GM23338 (cell line): ENCODE results near the gene PAQR5. TPM values are rescaled to one million over a fixed set of nuclear protein-coding genes. Genes with fewer than 3 reads are reported as not detected.

Experiments used
- ATAC-seq: fragments of 200-7000 bp; cut with Tn5 transposase; 3 replicates; pipeline ENCODE4 v1.9.1; 2020
- DNase-seq: peaks from one replicate; pipeline ENCODE4 v3.0.0-alpha.2; 2015; ENCODE audit warnings: low spot score
- H2AFZ ChIP-seq: fragments of 200-600 bp; sonication (generic); 2 replicates; pipeline ENCODE4 v1.8.0; 2016; ENCODE audit warnings: antibody characterized with exemption, mild to moderate bottlenecking, moderate library complexity
- H3F3A ChIP-seq: fragments of 200-600 bp; sonication (generic); replicated peaks from 2 replicates; pipeline ENCODE4 v1.8.0; 2017; ENCODE audit warnings: antibody characterized with exemption, mixed run types, low read depth
- H3K27ac ChIP-seq: fragments of 200-600 bp; sonication (generic); 2 replicates; pipeline ENCODE4 v1.6.1; 2016; ENCODE audit warnings: low read depth
- H3K27me3 ChIP-seq: fragments of 200-600 bp; sonication (generic); 2 replicates; pipeline ENCODE4 v1.8.0; 2016; ENCODE audit warnings: mild to moderate bottlenecking, mixed run types, moderate library complexity; ENCODE audit not compliant: insufficient read depth
- H3K36me3 ChIP-seq: fragments of 200-600 bp; sonication (generic); 2 replicates; pipeline ENCODE4 v1.8.0; 2016; ENCODE audit warnings: mild to moderate bottlenecking; ENCODE audit not compliant: insufficient read depth
- H3K4me1 ChIP-seq: fragments of 200-600 bp; sonication (generic); 2 replicates; pipeline ENCODE4 v1.8.0; 2016; ENCODE audit warnings: mild to moderate bottlenecking, moderate library complexity; ENCODE audit not compliant: insufficient read depth
- H3K4me2 ChIP-seq: fragments of 200-600 bp; sonication (generic); 2 replicates; pipeline ENCODE4 v1.7.1; 2017; ENCODE audit warnings: mixed run types
- H3K4me3 ChIP-seq: fragments of 200-600 bp; sonication (generic); 2 replicates; pipeline ENCODE4 v1.6.1; 2016; ENCODE audit warnings: mixed run types
- H3K79me2 ChIP-seq: fragments of 200-600 bp; sonication (generic); replicated peaks from 2 replicates; pipeline ENCODE4 v1.8.0; 2017; ENCODE audit warnings: mild to moderate bottlenecking; ENCODE audit not compliant: insufficient read depth
- H3K9me2 ChIP-seq: fragments of 200-600 bp; sonication (generic); 2 replicates; pipeline ENCODE4 v1.8.0; 2017; ENCODE audit not compliant: insufficient read depth
- H4K20me1 ChIP-seq: fragments of 200-600 bp; sonication (generic); replicated peaks from 2 replicates; pipeline ENCODE4 v1.8.0; 2017; ENCODE audit warnings: mild to moderate bottlenecking; ENCODE audit not compliant: insufficient read depth
- H3K27ac Mint-ChIP-seq: 2 replicates; pipeline ENCODE4 v1.8.0; 2020; ENCODE audit warnings: inconsistent platforms, mild to moderate bottlenecking, moderate library complexity, mixed read lengths
- H3K27me3 Mint-ChIP-seq: 3 replicates; pipeline ENCODE4 v1.8.0; 2022; ENCODE audit warnings: low read depth, mild to moderate bottlenecking, moderate library complexity, mixed read lengths, inconsistent platforms; ENCODE audit not compliant: insufficient read depth, poor library complexity
- H3K36me3 Mint-ChIP-seq: 3 replicates; pipeline ENCODE4 v1.8.0; 2021; ENCODE audit warnings: low read depth, mild to moderate bottlenecking, inconsistent platforms, moderate library complexity, mixed read lengths
- H3K4me1 Mint-ChIP-seq: 3 replicates; pipeline ENCODE4 v1.8.0; 2020; ENCODE audit warnings: mild to moderate bottlenecking, inconsistent platforms, mixed read lengths
- H3K4me3 Mint-ChIP-seq: 3 replicates; pipeline ENCODE4 v1.8.0; 2021; ENCODE audit warnings: moderate library complexity, mild to moderate bottlenecking, inconsistent platforms, mixed read lengths
- H3K9me3 Mint-ChIP-seq: 3 replicates; pipeline ENCODE4 v1.8.0; 2020; ENCODE audit warnings: moderate library complexity, mild to moderate bottlenecking, inconsistent platforms, mixed read lengths
- CREB1 ChIP-seq: fragments of 250-450 bp; sonication (Bioruptor Pico); IDR thresholded peaks from 2 replicates; pipeline ENCODE4 v1.5.0; 2020; ENCODE audit warnings: low read depth, mild to moderate bottlenecking, moderate library complexity
- EZH2 ChIP-seq: fragments of 200-600 bp; sonication (generic); IDR thresholded peaks from one replicate; pipeline ENCODE4 v1.8.0; 2017; ENCODE audit warnings: antibody characterized with exemption, mild to moderate bottlenecking, low read depth; ENCODE audit not compliant: unreplicated experiment
- EZH2phosphoT487 ChIP-seq: fragments of 200-600 bp; sonication (generic); IDR thresholded peaks from one replicate; pipeline ENCODE4 v1.8.1; 2018; ENCODE audit warnings: antibody characterized with exemption; ENCODE audit not compliant: unreplicated experiment
- JUNB ChIP-seq: IDR thresholded peaks from one replicate; pipeline ENCODE4 v1.6.1; 2016; ENCODE audit warnings: antibody characterized with exemption; ENCODE audit not compliant: unreplicated experiment
- NANOG ChIP-seq: IDR thresholded peaks from 2 replicates; pipeline ENCODE4 v1.6.1; 2016; ENCODE audit warnings: antibody characterized with exemption, borderline replicate concordance
- POLR2AphosphoS5 ChIP-seq: IDR thresholded peaks from 2 replicates; pipeline ENCODE4 v1.6.1; 2016; ENCODE audit warnings: antibody characterized with exemption, low read depth
- STAT1 ChIP-seq: IDR thresholded peaks from one replicate; pipeline ENCODE4 v1.6.1; 2016; ENCODE audit warnings: antibody characterized with exemption; ENCODE audit not compliant: unreplicated experiment
- ZNF114 ChIP-seq: fragments of 250-450 bp; sonication (Bioruptor Pico); IDR thresholded peaks from 2 replicates; pipeline ENCODE4 v1.5.0; 2020; ENCODE audit warnings: mild to moderate bottlenecking, moderate library complexity
- ZNF331 ChIP-seq: fragments of 250-450 bp; sonication (Bioruptor Pico); IDR thresholded peaks from 2 replicates; pipeline ENCODE4 v1.5.0; 2020; ENCODE audit warnings: low read depth, mild to moderate bottlenecking, moderate library complexity
- polyA plus RNA-seq: library from polyadenylated mRNA; unstranded; fragments of >200 nt; fragmentation: Nextera tagmentation; extraction: Ambion mirVana; gene quantifications from 2 replicates; pipeline ENCODE4 v1.2.1, GENCODE V29; 2016
- total RNA-seq: library from RNA; depleted of rRNA; stranded (reverse); fragments of >200 nt; shearing (Covaris generic); gene quantifications from 2 replicates; pipeline ENCODE4 v1.2.3, GENCODE V29; 2014
- TF ChIP-seq, protein P1 (sequence below), 2 experiments: fragments of 200-600 bp in 1 of 2; sonication (generic) in 1 of 2; conservative IDR thresholded peaks; 2 replicates each; pipeline versions ENCODE4 v1.5.1 to v1.6.1; 2016 to 2017; ENCODE audit warnings: antibody characterized with exemption in 2 of 2, low read depth in 2 of 2, mild to moderate bottlenecking in 2 of 2, moderate library complexity in 1 of 2
- TF ChIP-seq, protein P2 (sequence below): IDR thresholded peaks from one replicate; pipeline ENCODE4 v1.6.1; 2018; ENCODE audit warnings: antibody characterized with exemption; ENCODE audit not compliant: unreplicated experiment
- TF ChIP-seq, protein P3 (sequence below): IDR thresholded peaks from 2 replicates; pipeline ENCODE4 v1.6.1; 2016; ENCODE audit warnings: antibody characterized with exemption
- TF ChIP-seq, protein P4 (sequence below): fragments of 250-450 bp; sonication (Bioruptor Pico); IDR thresholded peaks from 2 replicates; pipeline ENCODE4 v1.5.0; 2020; ENCODE audit warnings: mild to moderate bottlenecking, moderate library complexity

The PAQR5 gene
- total and polyA plus RNA-seq, 2 experiments from 2014 or later = 8.7 to 14.5 TPM

DNA sequence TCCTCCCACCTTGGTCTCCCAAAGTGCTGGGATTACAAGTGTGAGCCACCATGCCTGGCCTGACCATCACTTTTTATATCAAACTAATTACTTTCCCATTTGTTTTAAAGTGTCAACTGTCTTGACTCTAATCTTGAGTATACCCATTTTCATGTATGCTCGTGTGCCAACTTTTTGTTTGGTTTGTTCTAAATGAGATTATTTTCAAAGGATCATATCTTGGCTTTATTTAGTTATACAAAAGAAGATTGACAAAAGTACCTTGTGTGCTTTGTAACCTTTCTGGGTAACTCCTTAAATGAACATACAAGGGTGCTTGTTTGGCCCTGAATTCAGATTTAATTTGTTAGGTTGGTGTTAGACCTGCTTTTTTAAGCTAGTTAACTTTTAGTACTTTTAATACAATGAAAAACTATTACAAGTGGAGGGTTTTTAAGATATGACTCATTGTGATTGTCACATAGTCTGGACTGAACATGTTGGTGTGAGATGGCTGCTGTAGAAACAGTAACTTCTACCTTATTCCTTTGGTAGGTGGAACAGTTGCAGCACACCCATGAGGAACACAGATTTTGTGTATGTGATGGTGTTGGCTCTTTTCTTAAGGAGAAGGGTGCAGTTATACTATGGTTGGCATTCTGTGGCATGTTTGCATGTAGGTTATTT lies 126.2 kb downstream of the PAQR5 start:
- ATAC-seq (no peak), DNase-seq (no peak)
- no peaks in the 10 kb centered on the region; the same call in 1 of the 2 replicates for H3F3A ChIP-seq
- no peak overlapping the region for H3K4me3 ChIP-seq
- no peak overlapping the region for H2AFZ ChIP-seq
- Mint-ChIP-seq H3K4me1 (no peaks in the 10 kb centered on the region), H3K4me3 (no peak overlapping the region), H3K27me3 (no peaks in the 10 kb centered on the region), H3K27ac (no peak overlapping the region), H3K9me3 (no peaks in the 10 kb centered on the region), H3K36me3 (peaks cover 85% of the 10 kb centered on the region)
- peaks cover 43% of the 10 kb centered on the region for H4K20me1 ChIP-seq
- no peak overlapping the region for H3K4me2 ChIP-seq
- no peak for TF ChIP-seq EZH2
- TF ChIP-seq, protein P1, sequence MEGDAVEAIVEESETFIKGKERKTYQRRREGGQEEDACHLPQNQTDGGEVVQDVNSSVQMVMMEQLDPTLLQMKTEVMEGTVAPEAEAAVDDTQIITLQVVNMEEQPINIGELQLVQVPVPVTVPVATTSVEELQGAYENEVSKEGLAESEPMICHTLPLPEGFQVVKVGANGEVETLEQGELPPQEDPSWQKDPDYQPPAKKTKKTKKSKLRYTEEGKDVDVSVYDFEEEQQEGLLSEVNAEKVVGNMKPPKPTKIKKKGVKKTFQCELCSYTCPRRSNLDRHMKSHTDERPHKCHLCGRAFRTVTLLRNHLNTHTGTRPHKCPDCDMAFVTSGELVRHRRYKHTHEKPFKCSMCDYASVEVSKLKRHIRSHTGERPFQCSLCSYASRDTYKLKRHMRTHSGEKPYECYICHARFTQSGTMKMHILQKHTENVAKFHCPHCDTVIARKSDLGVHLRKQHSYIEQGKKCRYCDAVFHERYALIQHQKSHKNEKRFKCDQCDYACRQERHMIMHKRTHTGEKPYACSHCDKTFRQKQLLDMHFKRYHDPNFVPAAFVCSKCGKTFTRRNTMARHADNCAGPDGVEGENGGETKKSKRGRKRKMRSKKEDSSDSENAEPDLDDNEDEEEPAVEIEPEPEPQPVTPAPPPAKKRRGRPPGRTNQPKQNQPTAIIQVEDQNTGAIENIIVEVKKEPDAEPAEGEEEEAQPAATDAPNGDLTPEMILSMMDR (conservative IDR thresholded peaks at IDR 0.05; ENCODE audit: low read depth in 2 of 2) = no peak
- no peak for TF ChIP-seq ZNF331
- TF ChIP-seq CREB1 = no peak
- TF ChIP-seq POLR2AphosphoS5 = no peak
- TF ChIP-seq JUNB = no peak
- no peak for TF ChIP-seq STAT1
- TF ChIP-seq, protein P2, sequence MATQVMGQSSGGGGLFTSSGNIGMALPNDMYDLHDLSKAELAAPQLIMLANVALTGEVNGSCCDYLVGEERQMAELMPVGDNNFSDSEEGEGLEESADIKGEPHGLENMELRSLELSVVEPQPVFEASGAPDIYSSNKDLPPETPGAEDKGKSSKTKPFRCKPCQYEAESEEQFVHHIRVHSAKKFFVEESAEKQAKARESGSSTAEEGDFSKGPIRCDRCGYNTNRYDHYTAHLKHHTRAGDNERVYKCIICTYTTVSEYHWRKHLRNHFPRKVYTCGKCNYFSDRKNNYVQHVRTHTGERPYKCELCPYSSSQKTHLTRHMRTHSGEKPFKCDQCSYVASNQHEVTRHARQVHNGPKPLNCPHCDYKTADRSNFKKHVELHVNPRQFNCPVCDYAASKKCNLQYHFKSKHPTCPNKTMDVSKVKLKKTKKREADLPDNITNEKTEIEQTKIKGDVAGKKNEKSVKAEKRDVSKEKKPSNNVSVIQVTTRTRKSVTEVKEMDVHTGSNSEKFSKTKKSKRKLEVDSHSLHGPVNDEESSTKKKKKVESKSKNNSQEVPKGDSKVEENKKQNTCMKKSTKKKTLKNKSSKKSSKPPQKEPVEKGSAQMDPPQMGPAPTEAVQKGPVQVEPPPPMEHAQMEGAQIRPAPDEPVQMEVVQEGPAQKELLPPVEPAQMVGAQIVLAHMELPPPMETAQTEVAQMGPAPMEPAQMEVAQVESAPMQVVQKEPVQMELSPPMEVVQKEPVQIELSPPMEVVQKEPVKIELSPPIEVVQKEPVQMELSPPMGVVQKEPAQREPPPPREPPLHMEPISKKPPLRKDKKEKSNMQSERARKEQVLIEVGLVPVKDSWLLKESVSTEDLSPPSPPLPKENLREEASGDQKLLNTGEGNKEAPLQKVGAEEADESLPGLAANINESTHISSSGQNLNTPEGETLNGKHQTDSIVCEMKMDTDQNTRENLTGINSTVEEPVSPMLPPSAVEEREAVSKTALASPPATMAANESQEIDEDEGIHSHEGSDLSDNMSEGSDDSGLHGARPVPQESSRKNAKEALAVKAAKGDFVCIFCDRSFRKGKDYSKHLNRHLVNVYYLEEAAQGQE = no peak
- TF ChIP-seq, protein P3, sequence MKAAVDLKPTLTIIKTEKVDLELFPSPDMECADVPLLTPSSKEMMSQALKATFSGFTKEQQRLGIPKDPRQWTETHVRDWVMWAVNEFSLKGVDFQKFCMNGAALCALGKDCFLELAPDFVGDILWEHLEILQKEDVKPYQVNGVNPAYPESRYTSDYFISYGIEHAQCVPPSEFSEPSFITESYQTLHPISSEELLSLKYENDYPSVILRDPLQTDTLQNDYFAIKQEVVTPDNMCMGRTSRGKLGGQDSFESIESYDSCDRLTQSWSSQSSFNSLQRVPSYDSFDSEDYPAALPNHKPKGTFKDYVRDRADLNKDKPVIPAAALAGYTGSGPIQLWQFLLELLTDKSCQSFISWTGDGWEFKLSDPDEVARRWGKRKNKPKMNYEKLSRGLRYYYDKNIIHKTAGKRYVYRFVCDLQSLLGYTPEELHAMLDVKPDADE = no peak
- TF ChIP-seq ZNF114 (CRISPR knock-in tag) = no peak
- no peak for TF ChIP-seq NANOG
- no peak for TF ChIP-seq EZH2phosphoT487
- TF ChIP-seq, protein P4, sequence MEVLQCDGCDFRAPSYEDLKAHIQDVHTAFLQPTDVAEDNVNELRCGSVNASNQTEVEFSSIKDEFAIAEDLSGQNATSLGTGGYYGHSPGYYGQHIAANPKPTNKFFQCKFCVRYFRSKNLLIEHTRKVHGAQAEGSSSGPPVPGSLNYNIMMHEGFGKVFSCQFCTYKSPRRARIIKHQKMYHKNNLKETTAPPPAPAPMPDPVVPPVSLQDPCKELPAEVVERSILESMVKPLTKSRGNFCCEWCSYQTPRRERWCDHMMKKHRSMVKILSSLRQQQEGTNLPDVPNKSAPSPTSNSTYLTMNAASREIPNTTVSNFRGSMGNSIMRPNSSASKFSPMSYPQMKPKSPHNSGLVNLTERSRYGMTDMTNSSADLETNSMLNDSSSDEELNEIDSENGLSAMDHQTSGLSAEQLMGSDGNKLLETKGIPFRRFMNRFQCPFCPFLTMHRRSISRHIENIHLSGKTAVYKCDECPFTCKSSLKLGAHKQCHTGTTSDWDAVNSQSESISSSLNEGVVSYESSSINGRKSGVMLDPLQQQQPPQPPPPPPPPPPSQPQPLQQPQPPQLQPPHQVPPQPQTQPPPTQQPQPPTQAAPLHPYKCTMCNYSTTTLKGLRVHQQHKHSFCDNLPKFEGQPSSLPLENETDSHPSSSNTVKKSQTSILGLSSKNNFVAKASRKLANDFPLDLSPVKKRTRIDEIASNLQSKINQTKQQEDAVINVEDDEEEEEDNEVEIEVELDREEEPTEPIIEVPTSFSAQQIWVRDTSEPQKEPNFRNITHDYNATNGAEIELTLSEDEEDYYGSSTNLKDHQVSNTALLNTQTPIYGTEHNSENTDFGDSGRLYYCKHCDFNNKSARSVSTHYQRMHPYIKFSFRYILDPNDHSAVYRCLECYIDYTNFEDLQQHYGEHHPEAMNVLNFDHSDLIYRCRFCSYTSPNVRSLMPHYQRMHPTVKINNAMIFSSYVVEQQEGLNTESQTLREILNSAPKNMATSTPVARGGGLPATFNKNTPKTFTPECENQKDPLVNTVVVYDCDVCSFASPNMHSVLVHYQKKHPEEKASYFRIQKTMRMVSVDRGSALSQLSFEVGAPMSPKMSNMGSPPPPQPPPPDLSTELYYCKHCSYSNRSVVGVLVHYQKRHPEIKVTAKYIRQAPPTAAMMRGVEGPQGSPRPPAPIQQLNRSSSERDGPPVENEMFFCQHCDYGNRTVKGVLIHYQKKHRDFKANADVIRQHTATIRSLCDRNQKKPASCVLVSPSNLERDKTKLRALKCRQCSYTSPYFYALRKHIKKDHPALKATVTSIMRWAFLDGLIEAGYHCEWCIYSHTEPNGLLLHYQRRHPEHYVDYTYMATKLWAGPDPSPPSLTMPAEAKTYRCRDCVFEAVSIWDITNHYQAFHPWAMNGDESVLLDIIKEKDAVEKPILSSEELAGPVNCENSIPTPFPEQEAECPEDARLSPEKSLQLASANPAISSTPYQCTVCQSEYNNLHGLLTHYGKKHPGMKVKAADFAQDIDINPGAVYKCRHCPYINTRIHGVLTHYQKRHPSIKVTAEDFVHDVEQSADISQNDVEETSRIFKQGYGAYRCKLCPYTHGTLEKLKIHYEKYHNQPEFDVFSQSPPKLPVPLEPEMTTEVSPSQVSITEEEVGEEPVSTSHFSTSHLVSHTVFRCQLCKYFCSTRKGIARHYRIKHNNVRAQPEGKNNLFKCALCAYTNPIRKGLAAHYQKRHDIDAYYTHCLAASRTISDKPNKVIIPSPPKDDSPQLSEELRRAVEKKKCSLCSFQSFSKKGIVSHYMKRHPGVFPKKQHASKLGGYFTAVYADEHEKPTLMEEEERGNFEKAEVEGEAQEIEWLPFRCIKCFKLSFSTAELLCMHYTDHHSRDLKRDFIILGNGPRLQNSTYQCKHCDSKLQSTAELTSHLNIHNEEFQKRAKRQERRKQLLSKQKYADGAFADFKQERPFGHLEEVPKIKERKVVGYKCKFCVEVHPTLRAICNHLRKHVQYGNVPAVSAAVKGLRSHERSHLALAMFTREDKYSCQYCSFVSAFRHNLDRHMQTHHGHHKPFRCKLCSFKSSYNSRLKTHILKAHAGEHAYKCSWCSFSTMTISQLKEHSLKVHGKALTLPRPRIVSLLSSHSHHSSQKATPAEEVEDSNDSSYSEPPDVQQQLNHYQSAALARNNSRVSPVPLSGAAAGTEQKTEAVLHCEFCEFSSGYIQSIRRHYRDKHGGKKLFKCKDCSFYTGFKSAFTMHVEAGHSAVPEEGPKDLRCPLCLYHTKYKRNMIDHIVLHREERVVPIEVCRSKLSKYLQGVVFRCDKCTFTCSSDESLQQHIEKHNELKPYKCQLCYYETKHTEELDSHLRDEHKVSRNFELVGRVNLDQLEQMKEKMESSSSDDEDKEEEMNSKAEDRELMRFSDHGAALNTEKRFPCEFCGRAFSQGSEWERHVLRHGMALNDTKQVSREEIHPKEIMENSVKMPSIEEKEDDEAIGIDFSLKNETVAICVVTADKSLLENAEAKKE (CRISPR knock-in tag) = no peak
- no peaks in the 10 kb centered on the region for H3K9me2 ChIP-seq
- H3K36me3 ChIP-seq = peaks cover 89% of the 10 kb centered on the region
- no peaks in the 10 kb centered on the region for H3K4me1 ChIP-seq
- H3K27me3 ChIP-seq = no peaks in the 10 kb centered on the region
- no peak overlapping the region for H3K27ac ChIP-seq
- peaks cover 22% of the 10 kb centered on the region for H3K79me2 ChIP-seq
